GM12878 (cell line): Measurements from ENCODE around the gene HSBP1L1.

Experiments
- BCL3 ChIP-seq: IDR thresholded peaks from 2 replicates; pipeline ENCODE4 v1.6.1; 2011; ENCODE audit warnings: borderline replicate concordance, low read depth, mild to moderate bottlenecking, moderate library complexity, low read length; ENCODE audit not compliant: insufficient read depth, poor library complexity, severe bottlenecking
- BHLHE40 ChIP-seq, 2 experiments: fragments of 450-650 bp in 1 of 2; IDR thresholded peaks; 2 replicates each; pipeline ENCODE4 v1.6.1; 2011 to 2017; ENCODE audit warnings: low read depth in 2 of 2, borderline replicate concordance in 1 of 2, improper control_type of control experiment in 1 of 2, low read length in 1 of 2, mild to moderate bottlenecking in 1 of 2
- HSF1 ChIP-seq: fragments of 150-350 bp; IDR thresholded peaks from 2 replicates; pipeline ENCODE4 v1.6.1; 2014; ENCODE audit warnings: mild to moderate bottlenecking, low read depth, low read length
- NR2F1 ChIP-seq: fragments of 450-650 bp; conservative IDR thresholded peaks from 2 replicates; pipeline ENCODE4 v1.6.1; 2017; ENCODE audit warnings: mild to moderate bottlenecking

GRCh38 chr18:79944746-79945117, 19.7 kb upstream of the HSBP1L1 start:
- TF ChIP-seq BCL3 (no peak), NR2F1 (no peak), BHLHE40 (IDR thresholded peaks at IDR 0.05; ENCODE audit: borderline replicate concordance in 1 of 2, low read depth in 2 of 2, low read length in 1 of 2) (no peak), HSF1 (no peak)
